ENCODE measurements around the gene TRAPPC10. TPM values are rescaled to one million over a fixed set of nuclear protein-coding genes. Genes with fewer than 3 reads are reported as not detected.

The TRAPPC10 gene, protein sequence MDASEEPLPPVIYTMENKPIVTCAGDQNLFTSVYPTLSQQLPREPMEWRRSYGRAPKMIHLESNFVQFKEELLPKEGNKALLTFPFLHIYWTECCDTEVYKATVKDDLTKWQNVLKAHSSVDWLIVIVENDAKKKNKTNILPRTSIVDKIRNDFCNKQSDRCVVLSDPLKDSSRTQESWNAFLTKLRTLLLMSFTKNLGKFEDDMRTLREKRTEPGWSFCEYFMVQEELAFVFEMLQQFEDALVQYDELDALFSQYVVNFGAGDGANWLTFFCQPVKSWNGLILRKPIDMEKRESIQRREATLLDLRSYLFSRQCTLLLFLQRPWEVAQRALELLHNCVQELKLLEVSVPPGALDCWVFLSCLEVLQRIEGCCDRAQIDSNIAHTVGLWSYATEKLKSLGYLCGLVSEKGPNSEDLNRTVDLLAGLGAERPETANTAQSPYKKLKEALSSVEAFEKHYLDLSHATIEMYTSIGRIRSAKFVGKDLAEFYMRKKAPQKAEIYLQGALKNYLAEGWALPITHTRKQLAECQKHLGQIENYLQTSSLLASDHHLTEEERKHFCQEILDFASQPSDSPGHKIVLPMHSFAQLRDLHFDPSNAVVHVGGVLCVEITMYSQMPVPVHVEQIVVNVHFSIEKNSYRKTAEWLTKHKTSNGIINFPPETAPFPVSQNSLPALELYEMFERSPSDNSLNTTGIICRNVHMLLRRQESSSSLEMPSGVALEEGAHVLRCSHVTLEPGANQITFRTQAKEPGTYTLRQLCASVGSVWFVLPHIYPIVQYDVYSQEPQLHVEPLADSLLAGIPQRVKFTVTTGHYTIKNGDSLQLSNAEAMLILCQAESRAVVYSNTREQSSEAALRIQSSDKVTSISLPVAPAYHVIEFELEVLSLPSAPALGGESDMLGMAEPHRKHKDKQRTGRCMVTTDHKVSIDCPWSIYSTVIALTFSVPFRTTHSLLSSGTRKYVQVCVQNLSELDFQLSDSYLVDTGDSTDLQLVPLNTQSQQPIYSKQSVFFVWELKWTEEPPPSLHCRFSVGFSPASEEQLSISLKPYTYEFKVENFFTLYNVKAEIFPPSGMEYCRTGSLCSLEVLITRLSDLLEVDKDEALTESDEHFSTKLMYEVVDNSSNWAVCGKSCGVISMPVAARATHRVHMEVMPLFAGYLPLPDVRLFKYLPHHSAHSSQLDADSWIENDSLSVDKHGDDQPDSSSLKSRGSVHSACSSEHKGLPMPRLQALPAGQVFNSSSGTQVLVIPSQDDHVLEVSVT
- 10 to 100 TPM; 53.5 to 72.6 TPM for total RNA-seq

- Mint-ChIP-seq H3K9me3 (no peaks in the 10 kb centered on the region), H3K27ac (peak within 1 kb of the TSS; percentile 97), H3K4me3 (peak within 1 kb of the TSS; percentile 90 to 97), H3K36me3 (ENCODE audit: insufficient read depth in 2 of 2) (peaks cover 0 to 6% of the 10 kb centered on the region in 2 donors), H3K27me3 (ENCODE audit: low read depth) (no peaks in the 10 kb centered on the region), H3K4me1 (ENCODE audit: low read depth) (peaks cover 41% of the 10 kb centered on the region)
- ATAC-seq (replicated peaks in 1 of 2), result peak; percentile 80 to 82
- DNase-seq, result peak; percentile 88 to 92
Observed at GRCh38 chr21:44011579-44012473, at the start of gene TRAPPC10. Gene TRAPPC10 (plus strand): TSS chr21:44012309. CDS start chr21:44012494, 185 bp downstream.

DNA sequence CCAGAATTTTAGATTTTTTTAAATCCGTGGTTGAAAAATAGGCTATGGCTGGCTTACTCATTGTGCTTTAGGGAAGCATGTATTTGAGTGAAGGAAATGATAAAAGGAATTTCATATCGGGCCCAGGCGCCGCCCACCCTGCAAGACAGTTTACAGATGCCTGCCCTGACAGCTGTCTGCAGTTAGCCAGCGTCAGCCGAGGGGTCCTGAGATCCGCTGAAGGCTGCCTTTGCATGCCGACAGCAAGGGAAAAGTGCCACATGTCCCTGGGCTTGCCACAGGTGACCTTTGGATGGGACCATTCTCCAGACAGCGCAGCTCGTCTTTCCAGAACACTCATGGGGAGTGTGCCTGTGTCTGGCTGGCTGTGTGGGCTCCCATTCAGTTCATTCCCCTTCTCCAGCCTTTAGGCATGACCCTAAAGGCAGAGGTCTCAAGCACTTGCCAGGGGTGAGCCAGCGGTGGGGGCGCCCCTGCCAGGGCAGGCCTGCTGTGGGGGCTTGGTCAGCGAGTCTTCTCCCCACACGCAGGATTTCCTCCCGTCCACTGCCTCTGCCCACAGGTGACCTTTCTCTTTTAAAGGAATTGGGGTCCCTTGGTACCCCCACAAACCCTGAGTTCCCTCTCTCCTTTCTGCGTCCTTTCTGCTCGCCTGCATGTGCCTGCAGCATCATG is 46.1 kb upstream of the TRAPPC10 start:
- Mint-ChIP-seq H3K4me3 (no peak overlapping the region), H3K36me3 (ENCODE audit: insufficient read depth in 2 of 2) (peaks cover 8 to 15% of the 10 kb centered on the region in 2 donors), H3K9me3 (no peaks in the 10 kb centered on the region), H3K27ac (no peak overlapping the region), H3K4me1 (ENCODE audit: low read depth) (peaks cover 5% of the 10 kb centered on the region), H3K27me3 (ENCODE audit: low read depth) (no peaks in the 10 kb centered on the region)
- DNase-seq (no peak), ATAC-seq (replicated peaks in 1 of 2) (no peak)

DNA sequence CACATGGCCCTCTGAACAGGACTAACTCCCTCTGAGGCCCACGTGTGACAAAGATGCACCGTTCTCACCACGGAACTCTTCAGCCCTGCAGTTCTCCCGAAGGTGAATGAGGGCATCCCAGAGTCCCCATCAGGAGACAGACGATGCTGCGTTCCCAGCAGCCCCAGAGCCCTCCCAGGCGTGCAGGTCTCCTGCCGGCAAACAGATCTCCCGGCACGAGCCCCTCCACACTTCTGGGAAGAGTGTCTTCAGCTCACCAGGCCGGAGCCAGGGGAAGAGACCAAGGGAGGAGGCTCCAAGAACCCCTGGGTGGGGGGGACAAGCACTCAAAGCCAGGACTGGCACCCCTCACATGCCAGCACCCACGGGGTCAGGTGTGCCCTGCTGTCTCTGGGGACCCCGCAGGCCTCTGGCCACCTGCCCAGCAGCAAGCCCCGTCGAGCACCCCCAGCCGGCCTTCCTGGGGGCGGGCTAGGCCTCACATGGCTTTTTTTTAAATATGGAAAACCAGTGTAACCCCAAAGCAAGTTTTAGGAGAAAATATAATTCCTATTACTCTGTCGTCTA is 45.1 kb upstream of the TRAPPC10 start:
- H3K27ac Mint-ChIP-seq, result no peak overlapping the region
- no peak for ATAC-seq (replicated peaks in 1 of 2)
- DNase-seq, result no peak
- peaks cover 3 to 16% of the 10 kb centered on the region in 2 donors for H3K36me3 Mint-ChIP-seq (ENCODE audit: insufficient read depth in 2 of 2)
- H3K27me3 Mint-ChIP-seq (ENCODE audit: low read depth), result no peaks in the 10 kb centered on the region
- H3K9me3 Mint-ChIP-seq, result no peaks in the 10 kb centered on the region
- H3K4me3 Mint-ChIP-seq, result no peak overlapping the region
- no peaks in the 10 kb centered on the region for H3K4me1 Mint-ChIP-seq (ENCODE audit: low read depth)

DNA sequence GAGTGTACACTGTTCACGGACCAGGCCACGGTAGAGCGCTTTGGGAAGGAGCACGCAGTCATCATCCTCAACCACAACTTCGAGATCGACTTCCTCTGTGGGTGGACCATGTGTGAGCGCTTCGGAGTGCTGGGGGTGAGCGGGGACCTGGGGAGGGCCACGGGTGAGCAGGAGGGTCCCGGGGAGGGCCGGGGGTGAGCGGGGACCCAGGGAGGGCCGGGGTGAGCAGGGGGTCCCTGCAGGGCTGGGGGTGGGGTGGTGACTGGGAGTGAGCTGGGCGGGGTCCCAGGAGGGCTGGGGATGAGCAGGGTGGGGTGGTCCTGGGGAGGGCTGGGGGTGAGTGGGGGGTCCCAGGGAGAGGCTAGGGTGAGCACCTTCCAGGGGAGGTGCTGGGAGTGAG is 44.1 kb upstream of the TRAPPC10 start:
- H3K9me3 Mint-ChIP-seq, result no peaks in the 10 kb centered on the region
- no peak for DNase-seq
- H3K4me1 Mint-ChIP-seq (ENCODE audit: low read depth), result no peaks in the 10 kb centered on the region
- no peak overlapping the region for H3K27ac Mint-ChIP-seq
- H3K4me3 Mint-ChIP-seq, result no peak overlapping the region
- no peaks in the 10 kb centered on the region for H3K27me3 Mint-ChIP-seq (ENCODE audit: low read depth)
- no peak for ATAC-seq (replicated peaks in 1 of 2)
- H3K36me3 Mint-ChIP-seq (ENCODE audit: insufficient read depth in 2 of 2), result peaks cover 2 to 13% of the 10 kb centered on the region in 2 donors

- H3K36me3 Mint-ChIP-seq (ENCODE audit: insufficient read depth in 2 of 2), result peaks cover 0 to 11% of the 10 kb centered on the region in 2 donors
- no peak overlapping the region for H3K4me3 Mint-ChIP-seq
- no peaks in the 10 kb centered on the region for H3K4me1 Mint-ChIP-seq (ENCODE audit: low read depth)
- no peaks in the 10 kb centered on the region for H3K9me3 Mint-ChIP-seq
- no peak overlapping the region for H3K27ac Mint-ChIP-seq
- DNase-seq, result no peak
- ATAC-seq (replicated peaks in 1 of 2), result no peak
- H3K27me3 Mint-ChIP-seq (ENCODE audit: low read depth), result no peaks in the 10 kb centered on the region
Observed at GRCh38 chr21:43968410-43969114, 43.5 kb upstream of the TRAPPC10 start.

DNA sequence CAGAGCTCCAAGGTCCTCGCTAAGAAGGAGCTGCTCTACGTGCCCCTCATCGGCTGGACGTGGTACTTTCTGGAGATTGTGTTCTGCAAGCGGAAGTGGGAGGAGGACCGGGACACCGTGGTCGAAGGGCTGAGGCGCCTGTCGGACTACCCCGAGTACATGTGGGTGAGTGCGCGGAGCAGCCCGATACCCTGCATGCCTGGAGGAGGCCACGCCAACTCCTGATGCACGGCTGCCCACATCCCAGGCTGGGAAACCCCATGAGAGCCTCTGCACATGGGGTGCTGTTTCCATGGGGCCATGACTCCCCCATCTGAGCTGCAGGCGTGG is 43.0 kb upstream of the TRAPPC10 start:
- Mint-ChIP-seq H3K9me3 (no peaks in the 10 kb centered on the region), H3K4me3 (no peak overlapping the region), H3K36me3 (ENCODE audit: insufficient read depth in 2 of 2) (peaks cover 0 to 8% of the 10 kb centered on the region in 2 donors), H3K27ac (no peak overlapping the region), H3K27me3 (ENCODE audit: low read depth) (no peaks in the 10 kb centered on the region), H3K4me1 (ENCODE audit: low read depth) (no peaks in the 10 kb centered on the region)
- no peak for DNase-seq
- ATAC-seq (replicated peaks in 1 of 2), result no peak

DNA sequence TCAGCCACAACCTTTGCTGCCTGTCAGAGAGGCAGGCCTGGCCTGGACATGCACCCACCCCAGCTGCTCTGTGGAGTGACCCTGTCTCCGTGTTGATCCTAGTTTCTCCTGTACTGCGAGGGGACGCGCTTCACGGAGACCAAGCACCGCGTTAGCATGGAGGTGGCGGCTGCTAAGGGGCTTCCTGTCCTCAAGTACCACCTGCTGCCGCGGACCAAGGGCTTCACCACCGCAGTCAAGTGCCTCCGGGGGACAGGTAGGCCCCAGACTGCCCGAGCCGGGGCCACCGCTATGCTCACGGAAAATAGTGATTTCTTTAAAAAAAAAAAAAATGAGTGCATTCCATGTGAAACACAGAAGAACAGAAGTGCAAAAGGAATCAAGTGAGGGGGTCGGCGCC is 41.6 kb upstream of the TRAPPC10 start:
- ATAC-seq (replicated peaks in 1 of 2), result no peak
- DNase-seq, result no peak
- Mint-ChIP-seq H3K9me3 (no peaks in the 10 kb centered on the region), H3K4me3 (no peak overlapping the region), H3K27me3 (ENCODE audit: low read depth) (no peaks in the 10 kb centered on the region), H3K4me1 (ENCODE audit: low read depth) (peaks cover 12% of the 10 kb centered on the region), H3K36me3 (ENCODE audit: insufficient read depth in 2 of 2) (peaks cover 1 to 8% of the 10 kb centered on the region in 2 donors), H3K27ac (no peak overlapping the region)

DNA sequence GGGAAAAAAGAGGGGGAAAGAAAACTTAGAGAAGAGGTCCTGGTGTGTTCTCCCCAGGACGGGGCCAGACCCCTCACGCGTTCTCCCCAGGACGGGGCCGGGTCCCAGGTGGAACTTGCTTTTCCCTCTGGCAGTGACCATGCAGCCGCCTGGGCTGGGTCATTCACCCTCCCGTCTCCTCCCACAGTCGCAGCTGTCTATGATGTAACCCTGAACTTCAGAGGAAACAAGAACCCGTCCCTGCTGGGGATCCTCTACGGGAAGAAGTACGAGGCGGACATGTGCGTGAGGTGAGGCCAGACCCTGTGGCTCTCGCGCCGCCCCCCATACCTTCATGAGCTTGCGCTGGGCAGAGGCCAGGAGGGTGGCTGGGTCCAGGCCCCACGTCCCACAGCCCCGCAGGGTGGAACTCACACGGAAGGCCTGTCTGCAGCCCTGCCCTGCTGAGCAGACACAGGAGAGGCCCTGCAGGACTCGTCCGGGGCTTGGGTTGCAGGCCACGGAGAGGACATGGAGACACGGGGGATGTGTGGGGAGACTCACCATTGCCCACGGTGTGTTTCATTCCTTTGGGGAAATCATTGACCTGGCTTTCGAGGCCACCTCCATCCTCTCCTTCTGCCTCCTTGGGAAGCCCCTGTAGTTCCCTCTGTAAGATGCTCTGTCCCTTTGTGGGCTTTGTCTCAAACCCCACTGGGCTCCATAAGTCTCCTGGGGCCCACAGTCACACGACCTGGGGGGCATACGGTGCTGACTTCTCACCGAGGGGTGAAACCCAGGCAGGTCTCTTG is 40.7 kb upstream of the TRAPPC10 start:
- Mint-ChIP-seq H3K27ac (no peak overlapping the region), H3K4me1 (ENCODE audit: low read depth) (peaks cover 14% of the 10 kb centered on the region), H3K27me3 (ENCODE audit: low read depth) (no peaks in the 10 kb centered on the region), H3K4me3 (no peak overlapping the region), H3K36me3 (ENCODE audit: insufficient read depth in 2 of 2) (peaks cover 1 to 8% of the 10 kb centered on the region in 2 donors), H3K9me3 (no peaks in the 10 kb centered on the region)
- ATAC-seq (replicated peaks in 1 of 2) (no peak), DNase-seq (no peak)

GRCh38 chr21:43971992-43972255 is 40.2 kb upstream of the TRAPPC10 start:
- no peaks in the 10 kb centered on the region for H3K27me3 Mint-ChIP-seq (ENCODE audit: low read depth)
- H3K27ac Mint-ChIP-seq, result no peak overlapping the region
- peaks cover 1 to 8% of the 10 kb centered on the region in 2 donors for H3K36me3 Mint-ChIP-seq (ENCODE audit: insufficient read depth in 2 of 2)
- no peak for DNase-seq
- peaks cover 14% of the 10 kb centered on the region for H3K4me1 Mint-ChIP-seq (ENCODE audit: low read depth)
- H3K9me3 Mint-ChIP-seq, result no peaks in the 10 kb centered on the region
- H3K4me3 Mint-ChIP-seq, result no peak overlapping the region
- no peak for ATAC-seq (replicated peaks in 1 of 2)

DNA sequence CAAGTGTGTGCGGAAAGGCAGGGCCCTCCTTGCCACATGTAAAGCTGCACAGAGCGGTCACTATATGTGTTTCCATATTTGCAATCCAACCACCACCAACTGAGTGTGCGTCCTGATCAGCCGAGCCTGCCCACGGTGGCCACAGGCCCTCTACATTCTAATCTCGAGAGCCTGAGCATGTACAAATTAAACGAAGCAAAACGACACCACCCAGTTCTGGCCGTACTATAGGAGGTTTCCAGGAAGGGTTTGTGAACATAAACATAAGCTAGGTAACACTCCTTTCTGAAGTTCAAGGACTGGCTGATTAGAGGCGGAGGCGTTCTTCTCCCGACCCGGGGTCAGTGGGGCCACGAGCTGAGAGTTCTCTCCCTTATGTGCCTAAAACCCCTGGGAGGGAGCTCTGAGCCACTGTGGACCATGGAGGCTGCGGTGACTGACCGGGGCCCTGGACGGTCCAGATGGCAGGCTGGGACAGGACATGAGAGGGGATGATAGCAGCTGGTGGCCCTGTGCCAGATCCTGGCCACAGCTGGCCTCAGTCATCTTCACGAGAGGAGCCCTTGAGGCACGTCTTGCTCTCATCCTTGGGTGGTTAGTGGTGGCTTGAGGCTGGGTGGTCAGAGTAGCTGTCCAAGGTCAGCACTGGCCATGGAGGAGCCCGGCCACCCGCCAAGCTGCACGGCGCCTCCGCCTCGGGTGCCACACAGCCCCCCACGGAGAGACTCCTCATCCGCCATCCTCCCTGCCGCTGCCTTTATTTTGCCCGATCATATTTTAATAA is 39.1 kb upstream of the TRAPPC10 start:
- DNase-seq (no peak), ATAC-seq (replicated peaks in 1 of 2) (no peak)
- H3K9me3 Mint-ChIP-seq, result no peaks in the 10 kb centered on the region
- no peak overlapping the region for H3K27ac Mint-ChIP-seq
- H3K4me3 Mint-ChIP-seq, result no peak overlapping the region
- peaks cover 1 to 9% of the 10 kb centered on the region in 2 donors for H3K36me3 Mint-ChIP-seq (ENCODE audit: insufficient read depth in 2 of 2)
- peaks cover 14% of the 10 kb centered on the region for H3K4me1 Mint-ChIP-seq (ENCODE audit: low read depth)
- no peaks in the 10 kb centered on the region for H3K27me3 Mint-ChIP-seq (ENCODE audit: low read depth)

Data from activated T-cell treated with anti-CD3 and anti-CD28 coated beads, Interleukin-2, amount 50 U/mL, for 72 hours (primary cell).